Activated CD8-positive, alpha-beta memory T cell treated with anti-CD3 and anti-CD28 coated beads, Interleukin-2, amount 50 U/mL, for 4 hours (primary cell): ENCODE measurements around the gene MAPKAPK3.

Experiments
- DNase-seq: peaks from one replicate; pipeline ENCODE4 v3.0.0-alpha.2; 2020

Gene MAPKAPK3

GRCh38 chr3:50609071-50609762 lies 7.7 kb upstream of the MAPKAPK3 start:
- DNase-seq, result no peak

GRCh38 chr3:50609763-50610085 lies 7.2 kb upstream of the MAPKAPK3 start:
- no peak for DNase-seq

- DNase-seq, result peak; percentile 46
Observed at GRCh38 chr3:50610181-50610971, 6.6 kb upstream of the MAPKAPK3 start.

GRCh38 chr3:50610992-50611463 lies 5.9 kb upstream of the MAPKAPK3 start:
- DNase-seq, result no peak

GRCh38 chr3:50611464-50612233 lies 5.3 kb upstream of the MAPKAPK3 start, which contains the start of gene CISH:
CISH (minus strand) TSS chr3:50611774; CDS start chr3:50611650, 124 bp downstream.
- DNase-seq, result peak; percentile 91

GRCh38 chr3:50612234-50612882 lies 4.6 kb upstream of the MAPKAPK3 start:
- no peak for DNase-seq

- no peak for DNase-seq
Observed at GRCh38 chr3:50612970-50613846, 3.7 kb upstream of the MAPKAPK3 start.

- DNase-seq, result no peak
Observed at GRCh38 chr3:50615190-50615589, 1.8 kb upstream of the MAPKAPK3 start.

GRCh38 chr3:50616003-50616769 lies 765 bp upstream of the MAPKAPK3 start:
- DNase-seq, result peak; percentile 82

GRCh38 chr3:50616770-50617095 lies 218 bp upstream of the MAPKAPK3 start:
- DNase-seq, result peak; percentile 94

- DNase-seq, result no peak
Observed at GRCh38 chr3:50617911-50618481, 1.0 kb downstream of the MAPKAPK3 start.

GRCh38 chr3:50620420-50620819 lies 3.5 kb downstream of the MAPKAPK3 start:
- no peak for DNase-seq

- DNase-seq, result no peak
Observed at GRCh38 chr3:50620820-50621219, 3.9 kb downstream of the MAPKAPK3 start.

GRCh38 chr3:50622881-50623280 lies 5.9 kb downstream of the MAPKAPK3 start:
- no peak for DNase-seq

- DNase-seq, result peak; percentile 46
Observed at GRCh38 chr3:50623840-50624474, 7.0 kb downstream of the MAPKAPK3 start.

- no peak for DNase-seq
Observed at GRCh38 chr3:50624634-50625033, 7.7 kb downstream of the MAPKAPK3 start.

GRCh38 chr3:50625231-50626182 lies 8.6 kb downstream of the MAPKAPK3 start:
- no peak for DNase-seq

GRCh38 chr3:50626401-50626800 lies 9.4 kb downstream of the MAPKAPK3 start:
- DNase-seq, result no peak

GRCh38 chr3:50627407-50628051 lies 10.6 kb downstream of the MAPKAPK3 start:
- DNase-seq, result no peak
